K562 (cell line): ENCODE data around the gene RESF1. TPM values are rescaled to one million over a fixed set of nuclear protein-coding genes. Genes with fewer than 3 reads are reported as not detected.

Experiments
- ARNT ChIP-seq, 2 experiments: fragments of 450-650 bp; IDR thresholded peaks; 2 replicates each; pipeline ENCODE4 v1.6.1; 2016; ENCODE audit warnings: mild to moderate bottlenecking in 1 of 2
- CHD2 ChIP-seq: IDR thresholded peaks from 2 replicates; pipeline ENCODE4 v1.6.1; 2011; ENCODE audit warnings: low read depth, low read length
- DDX20 ChIP-seq: fragments of 450-650 bp; IDR thresholded peaks from 2 replicates; pipeline ENCODE4 v1.6.1; 2016; ENCODE audit warnings: missing genetic modification characterization, low read depth, mild to moderate bottlenecking, missing compliant biosample characterization, moderate library complexity
- EGR1 ChIP-seq: fragments of 450-650 bp; conservative IDR thresholded peaks from 2 replicates; pipeline ENCODE4 v1.6.1; 2017; ENCODE audit warnings: mild to moderate bottlenecking
- ERF ChIP-seq: fragments of 450-650 bp; formaldehyde crosslinking; IDR thresholded peaks from 2 replicates; pipeline ENCODE4 v1.4.0; 2020; ENCODE audit warnings: mild to moderate bottlenecking, mixed read lengths
- LEF1 ChIP-seq: fragments of 450-650 bp; IDR thresholded peaks from 2 replicates; pipeline ENCODE4 v1.6.1; 2016; ENCODE audit warnings: mild to moderate bottlenecking
- MCM2 ChIP-seq: fragments of 450-650 bp; IDR thresholded peaks from 2 replicates; pipeline ENCODE4 v1.6.1; 2017; ENCODE audit warnings: low read depth, mild to moderate bottlenecking
- MTA1 ChIP-seq: fragments of 450-650 bp; IDR thresholded peaks from 2 replicates; pipeline ENCODE4 v1.6.1; 2017; ENCODE audit warnings: borderline replicate concordance
- PHB ChIP-seq: fragments of 250-450 bp; sonication (Bioruptor Pico); IDR thresholded peaks from 2 replicates; pipeline ENCODE4 v1.5.0; 2021
- POLR2AphosphoS2 ChIP-seq: IDR thresholded peaks from 2 replicates; pipeline ENCODE4 v1.6.1; 2012; ENCODE audit warnings: low read length, improper control_type of control experiment
- SETDB1 ChIP-seq: IDR thresholded peaks from one replicate; pipeline ENCODE4 v1.6.1; 2012; ENCODE audit warnings: low read length, control low read depth, inconsistent platforms
- SLC30A9 ChIP-seq: fragments of 250-450 bp; sonication (Bioruptor Pico); IDR thresholded peaks from 2 replicates; pipeline ENCODE4 v1.8.0; 2022; ENCODE audit warnings: mild to moderate bottlenecking, moderate library complexity
- SMARCC2 ChIP-seq: fragments of 450-650 bp; IDR thresholded peaks from 2 replicates; pipeline ENCODE4 v1.6.1; 2017; ENCODE audit warnings: antibody characterized with exemption, moderate library complexity, mild to moderate bottlenecking, low read depth
- SMC3 ChIP-seq: conservative IDR thresholded peaks from 2 replicates; pipeline ENCODE4 v1.6.1; 2011; ENCODE audit warnings: low read depth, low read length, improper control_type of control experiment; ENCODE audit not compliant: insufficient read depth
- STAG1 ChIP-seq: sonication (generic); formaldehyde crosslinking; IDR thresholded peaks from 2 replicates; pipeline ENCODE4 v1.5.0; 2020; ENCODE audit warnings: missing genetic modification reagents, borderline replicate concordance
- STAT6 ChIP-seq: sonication (generic); formaldehyde crosslinking; IDR thresholded peaks from 2 replicates; pipeline ENCODE4 v1.8.1; 2023; ENCODE audit warnings: mild to moderate bottlenecking, missing genetic modification reagents
- TEAD4 ChIP-seq, 2 experiments: sonication (generic) in 1 of 2; formaldehyde crosslinking in 1 of 2; IDR thresholded peaks; 2 replicates each; pipeline versions ENCODE4 v1.6.1 to v1.8.0; 2012 to 2022; ENCODE audit warnings: borderline replicate concordance in 1 of 2, inconsistent platforms in 1 of 2, low read length in 1 of 2, mild to moderate bottlenecking in 1 of 2, missing genetic modification reagents in 1 of 2
- WHSC1 ChIP-seq: IDR thresholded peaks from one replicate; pipeline ENCODE4 v1.6.1; 2012; ENCODE audit warnings: low read length, control low read depth, inconsistent platforms
- ZBTB7A ChIP-seq: IDR thresholded peaks from 2 replicates; pipeline ENCODE4 v1.6.1; 2011; ENCODE audit warnings: low read depth, mild to moderate bottlenecking, low read length, moderate library complexity, borderline replicate concordance; ENCODE audit not compliant: control insufficient read depth
- ZC3H11A ChIP-seq: IDR thresholded peaks from 2 replicates; pipeline ENCODE4 v1.6.1; 2012; ENCODE audit warnings: low read depth, low read length, improper control_type of control experiment
- ZNF717 ChIP-seq: fragments of 250-450 bp; sonication (Bioruptor Pico); IDR thresholded peaks from 2 replicates; pipeline ENCODE4 v1.5.0; 2021
- ZNF76 ChIP-seq: fragments of 250-450 bp; sonication (Bioruptor Pico); IDR thresholded peaks from 2 replicates; pipeline ENCODE4 v1.4.0; 2020; ENCODE audit warnings: mild to moderate bottlenecking, moderate library complexity, borderline replicate concordance
- ZNF79 ChIP-seq: fragments of 250-450 bp; sonication (Bioruptor Pico); IDR thresholded peaks from 2 replicates; pipeline ENCODE4 v1.4.0; 2020; ENCODE audit warnings: low read depth, mild to moderate bottlenecking, moderate library complexity
- polyA plus RNA-seq, 8 experiments: library from polyadenylated mRNA; depleted of rRNA in 4 of 8; stranded (reverse) in 5 of 8; unstranded in 3 of 8; fragments of >200 nt; fragmentation: Nextera tagmentation in 2 of 8; fragmentation: Illumina TruSeq in 1 of 8; extraction: Ambion mirVana in 2 of 8; extraction: Trizol in 1 of 8; gene quantifications; 2 replicates each; pipeline versions ENCODE4 v1.2.1 to v1.2.3, GENCODE V29; 2011 to 2014; ENCODE audit warnings: inconsistent platforms in 1 of 8, missing spikeins in 1 of 8
- total RNA-seq, 7 experiments: library from RNA; depleted of rRNA in 6 of 7; stranded (reverse); fragments of >200 nt in 6 of 7; fragmentation: Illumina TruSeq in 2 of 7; extraction: Trizol in 2 of 7; gene quantifications; 2 replicates each; pipeline versions ENCODE4 v1.2.1 to v1.2.3, GENCODE V29; 2011 to 2021; ENCODE audit warnings: low replicate concordance in 1 of 7
- TF ChIP-seq, protein P1 (sequence below): IDR thresholded peaks from 2 replicates; pipeline ENCODE4 v1.6.1; 2012; ENCODE audit warnings: low read depth, low read length, improper control_type of control experiment, borderline replicate concordance
- TF ChIP-seq, protein P2 (sequence below): fragments of 450-650 bp; IDR thresholded peaks from 2 replicates; pipeline ENCODE4 v1.6.1; 2014; ENCODE audit warnings: low read depth, mild to moderate bottlenecking, moderate library complexity, borderline replicate concordance

Gene RESF1
- total and polyA plus RNA-seq, 9 of the 15 experiments (the other 6 are each of a cell fraction or from before 2014, with no cell fraction given) = 21.5 to 121 (median 53.6) TPM

- peak; percentile 87 for TF ChIP-seq ZNF76
- no peak for TF ChIP-seq POLR2AphosphoS2
- TF ChIP-seq, protein P1, sequence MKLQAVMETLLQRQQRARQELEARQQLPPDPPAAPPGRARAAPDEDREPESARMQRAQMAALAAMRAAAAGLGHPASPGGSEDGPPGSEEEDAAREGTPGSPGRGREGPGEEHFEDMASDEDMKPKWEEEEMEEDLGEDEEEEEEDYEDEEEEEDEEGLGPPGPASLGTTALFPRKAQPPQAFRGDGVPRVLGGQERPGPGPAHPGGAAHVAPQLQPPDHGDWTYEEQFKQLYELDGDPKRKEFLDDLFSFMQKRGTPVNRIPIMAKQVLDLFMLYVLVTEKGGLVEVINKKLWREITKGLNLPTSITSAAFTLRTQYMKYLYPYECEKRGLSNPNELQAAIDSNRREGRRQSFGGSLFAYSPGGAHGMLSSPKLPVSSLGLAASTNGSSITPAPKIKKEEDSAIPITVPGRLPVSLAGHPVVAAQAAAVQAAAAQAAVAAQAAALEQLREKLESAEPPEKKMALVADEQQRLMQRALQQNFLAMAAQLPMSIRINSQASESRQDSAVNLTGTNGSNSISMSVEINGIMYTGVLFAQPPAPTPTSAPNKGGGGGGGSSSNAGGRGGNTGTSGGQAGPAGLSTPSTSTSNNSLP = 0 out of 2 replicates have a peak, but pooled peaks have one; percentile 60
- TF ChIP-seq DDX20 (tag) = no peak
- no peak for TF ChIP-seq SLC30A9 (CRISPR knock-in tag)
- TF ChIP-seq ZC3H11A = no peak
- no peak for TF ChIP-seq SETDB1
- TF ChIP-seq WHSC1 = no peak
- TF ChIP-seq ZNF717 (CRISPR knock-in tag) = no peak
- TF ChIP-seq SMC3 = 0 out of 2 replicates have a peak, but pooled peaks have one; percentile 22
- TF ChIP-seq SMARCC2 = peak; percentile 99
- peak; percentile 95 for TF ChIP-seq ZBTB7A
- TF ChIP-seq PHB (CRISPR knock-in tag) = no peak
- peak; percentile 55 for TF ChIP-seq EGR1
- no peak for TF ChIP-seq STAG1 (CRISPR knock-in tag)
- TF ChIP-seq ZNF79 (CRISPR knock-in tag) = peak; percentile 75
- TF ChIP-seq TEAD4 (IDR thresholded peaks at IDR 0.05; ENCODE audit: low read length) = peak; percentile 99
- no peak for TF ChIP-seq TEAD4 (CRISPR knock-in tag; IDR thresholded peaks at IDR 0.05; ENCODE audit: borderline replicate concordance)
- TF ChIP-seq ARNT (IDR thresholded peaks at IDR 0.05) = peak; percentile 97 to 99
- no peak for TF ChIP-seq STAT6
- TF ChIP-seq MCM2 = no peak
- TF ChIP-seq MTA1 = peak; percentile 96
- no peak for TF ChIP-seq CHD2
- TF ChIP-seq, protein P2, sequence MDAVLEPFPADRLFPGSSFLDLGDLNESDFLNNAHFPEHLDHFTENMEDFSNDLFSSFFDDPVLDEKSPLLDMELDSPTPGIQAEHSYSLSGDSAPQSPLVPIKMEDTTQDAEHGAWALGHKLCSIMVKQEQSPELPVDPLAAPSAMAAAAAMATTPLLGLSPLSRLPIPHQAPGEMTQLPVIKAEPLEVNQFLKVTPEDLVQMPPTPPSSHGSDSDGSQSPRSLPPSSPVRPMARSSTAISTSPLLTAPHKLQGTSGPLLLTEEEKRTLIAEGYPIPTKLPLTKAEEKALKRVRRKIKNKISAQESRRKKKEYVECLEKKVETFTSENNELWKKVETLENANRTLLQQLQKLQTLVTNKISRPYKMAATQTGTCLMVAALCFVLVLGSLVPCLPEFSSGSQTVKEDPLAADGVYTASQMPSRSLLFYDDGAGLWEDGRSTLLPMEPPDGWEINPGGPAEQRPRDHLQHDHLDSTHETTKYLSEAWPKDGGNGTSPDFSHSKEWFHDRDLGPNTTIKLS = peak; percentile 82; the same call in 1 of the 2 replicates
- TF ChIP-seq ERF (CRISPR knock-in tag) = peak; percentile 94
- peak; percentile 99 for TF ChIP-seq LEF1
These were observed 46.4 kb downstream of the RESF1 start (continued) for GRCh38 chr12:32005496-32006125.
